Esophagus squamous epithelium (tissue), 5 donors: ENCODE data around the gene NELL1. TPM values are rescaled to one million over a fixed set of nuclear protein-coding genes. Genes with fewer than 3 reads are reported as not detected.

Experiments
- DNase-seq: peaks from one replicate; lab custom pipeline; 2025; lab: John Stamatoyannopoulos, UW
- H3K27ac ChIP-seq, 4 donors: fragments of 200-600 bp; sonication (generic); one replicate each; pipeline ENCODE4 v1.5.1; 2016 to 2019; ENCODE audit warnings: mild to moderate bottlenecking in 1 of 4
- H3K27me3 ChIP-seq, 4 donors: fragments of 200-600 bp; sonication (generic); 1 replicate in 3 of 4; 2 replicates in 1 of 4; pipeline versions ENCODE4 v1.5.1 to v1.6.0; 2017 to 2021; ENCODE audit warnings: antibody characterized with exemption in 1 of 4
- H3K36me3 ChIP-seq, 3 donors: fragments of 200-600 bp; sonication (generic); one replicate each; pipeline ENCODE4 v1.5.1; 2016 to 2019
- H3K4me1 ChIP-seq, 3 donors: fragments of 200-600 bp; sonication (generic); one replicate each; pipeline ENCODE4 v1.5.1; 2017 to 2019
- H3K4me3 ChIP-seq, 4 donors: fragments of 200-600 bp; sonication (generic); 1 replicate in 3 of 4; 2 replicates in 1 of 4; pipeline ENCODE4 v1.5.1; 2016 to 2019; ENCODE audit warnings: mild to moderate bottlenecking in 2 of 4, moderate library complexity in 1 of 4
- H3K9me3 ChIP-seq, 3 donors: fragments of 200-600 bp; sonication (generic); one replicate each; pipeline ENCODE4 v1.5.1; 2016 to 2019
- POLR2A ChIP-seq, 4 donors: fragments of 450-650 bp; IDR thresholded peaks; one replicate each; pipeline ENCODE4 v1.6.1; 2017; ENCODE audit warnings: antibody characterized with exemption in 4 of 4, mild to moderate bottlenecking in 4 of 4, moderate library complexity in 3 of 4
- WGBS, 2 donors: methylation state at CpG; one replicate each; pipeline ENCODE4 v1.1.5; 2018; 5-methylcytosine and 5-hydroxymethylcytosine counted together
- intact Hi-C: fragments of 100-400 bp; cut with DNase I; formaldehyde crosslinking; loops from one replicate; pipeline ENCODE4 v1.15.0; 2022
- total RNA-seq, 4 donors: library from RNA; depleted of rRNA; stranded (reverse); fragments of >200 nt; gene quantifications; one replicate each; pipeline ENCODE4 v1.1.0, GENCODE V29; 2016
- TF ChIP-seq, protein P1 (sequence below), 6 experiments: fragments of 450-650 bp in 4 of 6; fragments of 200-600 bp in 2 of 6; sonication (generic) in 2 of 6; IDR thresholded peaks; one replicate each; pipeline ENCODE4 v1.5.1; 2016 to 2019; ENCODE audit warnings: antibody characterized with exemption in 6 of 6, mild to moderate bottlenecking in 4 of 6, moderate library complexity in 4 of 6
- donor health status: DM: yes; HTN: yes; CAD: no.

The NELL1 gene
- total RNA-seq, 4 donors from 2014 or later: 1.5 TPM; not detected in 3

DNA sequence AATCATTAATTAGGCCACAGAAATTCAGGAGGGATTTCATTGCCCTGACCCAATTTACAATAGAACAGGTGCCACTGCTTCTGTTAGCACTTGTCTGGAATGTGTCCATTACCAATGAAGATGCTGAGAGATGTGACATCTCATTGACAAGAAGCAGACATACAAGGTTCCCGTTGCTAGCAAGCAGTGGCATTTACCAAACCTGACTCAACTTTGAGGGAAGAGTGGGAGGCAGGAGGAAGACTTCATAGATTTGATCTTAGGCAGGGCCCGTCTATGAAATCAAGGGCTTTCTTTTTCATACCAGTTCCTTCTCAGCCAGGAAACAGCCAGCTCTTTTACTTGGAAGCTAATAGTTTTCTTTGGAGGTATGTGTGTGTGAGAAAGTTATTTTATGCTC lies 280.2 kb downstream of the NELL1 start:
- TF ChIP-seq, protein P1, sequence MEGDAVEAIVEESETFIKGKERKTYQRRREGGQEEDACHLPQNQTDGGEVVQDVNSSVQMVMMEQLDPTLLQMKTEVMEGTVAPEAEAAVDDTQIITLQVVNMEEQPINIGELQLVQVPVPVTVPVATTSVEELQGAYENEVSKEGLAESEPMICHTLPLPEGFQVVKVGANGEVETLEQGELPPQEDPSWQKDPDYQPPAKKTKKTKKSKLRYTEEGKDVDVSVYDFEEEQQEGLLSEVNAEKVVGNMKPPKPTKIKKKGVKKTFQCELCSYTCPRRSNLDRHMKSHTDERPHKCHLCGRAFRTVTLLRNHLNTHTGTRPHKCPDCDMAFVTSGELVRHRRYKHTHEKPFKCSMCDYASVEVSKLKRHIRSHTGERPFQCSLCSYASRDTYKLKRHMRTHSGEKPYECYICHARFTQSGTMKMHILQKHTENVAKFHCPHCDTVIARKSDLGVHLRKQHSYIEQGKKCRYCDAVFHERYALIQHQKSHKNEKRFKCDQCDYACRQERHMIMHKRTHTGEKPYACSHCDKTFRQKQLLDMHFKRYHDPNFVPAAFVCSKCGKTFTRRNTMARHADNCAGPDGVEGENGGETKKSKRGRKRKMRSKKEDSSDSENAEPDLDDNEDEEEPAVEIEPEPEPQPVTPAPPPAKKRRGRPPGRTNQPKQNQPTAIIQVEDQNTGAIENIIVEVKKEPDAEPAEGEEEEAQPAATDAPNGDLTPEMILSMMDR (IDR thresholded peaks at IDR 0.05): no peak
- TF ChIP-seq POLR2A (IDR thresholded peaks at IDR 0.05): no peak
- 53 to 56% methylated on average over 2 of the region's 2 CpGs for WGBS, 2 donors

DNA sequence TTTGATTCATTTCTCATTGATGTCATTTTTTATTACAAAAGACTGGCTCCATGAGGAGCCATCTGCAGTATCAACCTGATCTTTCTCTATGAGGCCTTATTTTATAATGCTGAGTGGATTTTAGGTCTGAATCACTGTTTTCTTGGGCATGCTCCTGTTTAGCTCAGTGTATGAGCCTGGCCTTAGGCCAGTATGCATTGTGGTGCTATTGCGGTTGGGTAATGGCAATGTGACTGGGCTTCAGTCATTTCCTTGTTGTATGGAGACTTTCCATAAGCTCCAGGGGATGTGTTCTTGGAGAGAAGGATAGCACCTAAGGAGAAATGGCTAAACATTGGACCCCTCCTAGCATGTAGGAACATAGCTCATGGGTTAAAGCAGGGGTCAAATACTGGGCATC lies 293.2 kb downstream of the NELL1 start:
- Histone ChIP-seq H3K4me3 (no peak overlapping the region), H3K4me1 (no peaks in the 10 kb centered on the region), H3K27me3 (no peaks in the 10 kb centered on the region), H3K27ac (no peak overlapping the region), H3K9me3 (no peaks in the 10 kb centered on the region), H3K36me3 (no peaks in the 10 kb centered on the region)
- TF ChIP-seq, protein P1 (IDR thresholded peaks at IDR 0.05): no peak
- no peak for TF ChIP-seq POLR2A (IDR thresholded peaks at IDR 0.05)
- DNase-seq: no peak
- intact Hi-C loops: no loop called here
- WGBS, 2 donors: 56% methylated on average over 1 of the region's 1 CpG; no CpG with 5 or more reads in 1 of the 2 donors

More for the DNA sequence above, 280.2 kb downstream of the NELL1 start:
- H3K4me1 ChIP-seq: no peaks in the 10 kb centered on the region
- H3K27me3 ChIP-seq: no peaks in the 10 kb centered on the region
- DNase-seq: no peak
- H3K27ac ChIP-seq: no peak overlapping the region
- intact Hi-C loops: no loop called here
- H3K36me3 ChIP-seq: no peaks in the 10 kb centered on the region
- no peak overlapping the region for H3K4me3 ChIP-seq
- H3K9me3 ChIP-seq: no peaks in the 10 kb centered on the region

DNA sequence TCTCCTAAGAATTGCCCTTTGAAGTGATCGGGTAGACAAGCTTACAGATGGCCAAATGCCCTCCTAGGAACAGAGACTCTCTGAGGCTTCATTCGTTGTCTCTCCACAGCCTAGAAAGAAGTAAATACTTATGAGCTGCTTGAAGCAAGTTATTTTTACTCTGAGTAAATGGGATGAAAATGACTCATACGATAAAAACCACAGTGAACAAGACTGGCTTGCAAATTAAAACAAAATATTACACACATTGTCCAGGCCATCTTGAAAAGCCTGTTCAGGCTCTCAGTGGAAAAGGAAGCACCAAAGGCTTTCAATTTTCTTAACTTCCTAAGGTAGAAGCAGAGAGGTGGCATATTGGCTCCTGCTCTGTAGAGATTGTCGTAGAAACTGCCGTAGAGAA lies 294.2 kb downstream of the NELL1 start:
- Histone ChIP-seq H3K9me3 (no peaks in the 10 kb centered on the region), H3K27me3 (no peaks in the 10 kb centered on the region), H3K27ac (no peak overlapping the region), H3K4me3 (no peak overlapping the region), H3K36me3 (no peaks in the 10 kb centered on the region), H3K4me1 (no peaks in the 10 kb centered on the region)
- WGBS, 2 donors: 68 to 71% methylated on average over 5 of the region's 5 CpGs
- no peak for DNase-seq
- intact Hi-C loops: no loop called here
- TF ChIP-seq, protein P1 (IDR thresholded peaks at IDR 0.05): no peak
- no peak for TF ChIP-seq POLR2A (IDR thresholded peaks at IDR 0.05)

DNA sequence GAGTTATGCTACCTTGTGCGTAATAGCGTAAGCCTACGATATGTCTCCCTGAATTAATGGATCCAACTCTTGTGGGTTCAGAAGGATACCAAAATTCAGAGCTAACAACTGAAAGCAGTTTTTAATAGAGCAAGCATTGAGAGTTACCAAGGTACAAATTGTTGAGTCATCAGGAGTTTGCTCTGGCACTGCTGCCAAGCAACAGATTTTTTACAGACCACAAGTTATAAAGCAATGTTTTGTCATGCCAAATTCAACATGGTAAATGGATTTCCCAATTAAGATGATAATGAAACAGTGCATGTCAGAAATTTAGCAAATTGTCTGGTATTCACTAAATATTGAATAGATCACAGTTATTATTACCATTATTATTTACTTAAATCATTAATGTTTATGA lies 295.6 kb downstream of the NELL1 start:
- 97 to 100% methylated on average over 3 of the region's 3 CpGs for WGBS, 2 donors
- Histone ChIP-seq H3K4me1 (no peaks in the 10 kb centered on the region), H3K9me3 (no peaks in the 10 kb centered on the region), H3K4me3 (no peak overlapping the region), H3K36me3 (no peaks in the 10 kb centered on the region), H3K27me3 (no peaks in the 10 kb centered on the region), H3K27ac (no peak overlapping the region)
- no peak for DNase-seq
- intact Hi-C loops: no loop called here
- no peak for TF ChIP-seq POLR2A (IDR thresholded peaks at IDR 0.05)
- TF ChIP-seq, protein P1 (IDR thresholded peaks at IDR 0.05): no peak

DNA sequence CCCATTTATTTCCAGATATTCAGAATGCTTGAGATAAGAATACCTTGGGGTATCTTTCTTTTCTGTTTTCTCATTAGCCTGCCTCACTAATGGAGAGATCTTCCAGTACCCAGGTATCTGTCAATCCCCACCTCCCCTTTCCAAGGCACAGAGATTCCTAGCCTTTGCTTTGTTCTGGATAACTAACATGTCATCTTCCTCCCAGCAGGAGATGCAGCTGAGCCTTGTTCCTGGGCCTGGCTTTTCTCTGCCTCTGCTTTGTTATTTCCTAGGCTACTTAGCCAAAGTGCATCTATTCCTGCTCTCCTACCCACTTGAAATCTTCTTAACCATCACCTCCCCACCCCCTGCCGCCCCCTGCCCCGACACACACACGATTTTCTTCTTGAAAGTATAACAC lies 297.1 kb downstream of the NELL1 start:
- Histone ChIP-seq H3K27ac (no peak overlapping the region), H3K27me3 (no peaks in the 10 kb centered on the region), H3K36me3 (no peaks in the 10 kb centered on the region), H3K4me1 (no peaks in the 10 kb centered on the region), H3K9me3 (no peaks in the 10 kb centered on the region), H3K4me3 (no peak overlapping the region)
- TF ChIP-seq, protein P1 (IDR thresholded peaks at IDR 0.05): no peak
- no peak for TF ChIP-seq POLR2A (IDR thresholded peaks at IDR 0.05)
- DNase-seq: no peak
- intact Hi-C loops: no loop called here
- WGBS, 2 donors: 58 to 80% methylated on average over 2 to 3 of the region's 3 CpGs
